Daoy (cell line): Measurements from ENCODE around the gene CMTM7. TPM values are rescaled to one million over a fixed set of nuclear protein-coding genes. Genes with fewer than 3 reads are reported as not detected.
"Not testable (repeated sequence)": the region's sequence is repeated elsewhere in the genome, so short reads cannot be mapped to it uniquely, and the experiment has no call there.

ENCODE experiments used
- DNase-seq: peaks from one replicate; pipeline ENCODE4 v3.0.0-alpha.2; 2015; ENCODE audit warnings: low read depth
- total RNA-seq: library from RNA; depleted of rRNA; stranded (reverse); fragments of >200 nt; shearing (Covaris generic); gene quantifications from 2 replicates; pipeline ENCODE4 v1.2.3, GENCODE V29; 2014

Gene CMTM7
- total RNA-seq, 1 experiment from 2014 or later: 12.4 TPM

- DNase-seq: no peak
Measured at GRCh38 chr3:32436816-32437189, 45.1 kb downstream of the CMTM7 start.

GRCh38 chr3:32437896-32438295 is 46.2 kb downstream of the CMTM7 start:
- DNase-seq: no peak

GRCh38 chr3:32438596-32439344 is 47.1 kb downstream of the CMTM7 start:
- no peak for DNase-seq

GRCh38 chr3:32439421-32439820 is 47.8 kb downstream of the CMTM7 start:
- not testable (repeated sequence) for DNase-seq

- no peak for DNase-seq
Measured at GRCh38 chr3:32440611-32441350, 49.1 kb downstream of the CMTM7 start.

- no peak for DNase-seq
Measured at GRCh38 chr3:32442766-32443165, 51.1 kb downstream of the CMTM7 start.

GRCh38 chr3:32443478-32443877 is 51.8 kb downstream of the CMTM7 start:
- DNase-seq: peak; percentile 72

GRCh38 chr3:32447865-32448400 is 56.3 kb downstream of the CMTM7 start:
- DNase-seq: no peak

- no peak for DNase-seq
Measured at GRCh38 chr3:32448686-32449474, 57.2 kb downstream of the CMTM7 start.

- DNase-seq: no peak
Measured at GRCh38 chr3:32449691-32450090, 58.0 kb downstream of the CMTM7 start.

GRCh38 chr3:32450426-32450825 is 58.8 kb downstream of the CMTM7 start:
- DNase-seq: no peak

GRCh38 chr3:32450992-32451659 is 59.5 kb downstream of the CMTM7 start:
- no peak for DNase-seq

- DNase-seq: no peak
Measured at GRCh38 chr3:32452009-32452408, 60.4 kb downstream of the CMTM7 start.

GRCh38 chr3:32453346-32453745 is 61.7 kb downstream of the CMTM7 start:
- DNase-seq: peak; percentile 40

GRCh38 chr3:32454111-32454510 is 62.5 kb downstream of the CMTM7 start:
- no peak for DNase-seq

- no peak for DNase-seq
Measured at GRCh38 chr3:32454731-32455608, 63.3 kb downstream of the CMTM7 start.

- DNase-seq: no peak
Measured at GRCh38 chr3:32455609-32456428, 64.2 kb downstream of the CMTM7 start.

GRCh38 chr3:32456429-32457130 is 64.9 kb downstream of the CMTM7 start:
- DNase-seq: no peak

- no peak for DNase-seq
Measured at GRCh38 chr3:32457971-32458471, 66.4 kb downstream of the CMTM7 start.
